HG02852 (cell line): ENCODE measurements around the gene CENPX.
"Not testable (repeated sequence)": the region's sequence is repeated elsewhere in the genome, so short reads cannot be mapped to it uniquely, and the experiment has no call there.

Experiments used
- ATAC-seq: cut with Tn5 transposase; IDR thresholded peaks from one replicate; pipeline ENCODE4 v1.9.1; 2021; ENCODE audit warnings: mild to moderate bottlenecking, moderate library complexity; ENCODE audit not compliant: unreplicated experiment

Gene CENPX

GRCh38 chr17:82041144-82041814 lies 18.6 kb upstream of the CENPX start:
- no peak for ATAC-seq

GRCh38 chr17:82039695-82040299 lies 17.1 kb upstream of the CENPX start:
- ATAC-seq: no peak

- not testable (repeated sequence) for ATAC-seq
Measured at GRCh38 chr17:82038796-82039409, 16.2 kb upstream of the CENPX start.

GRCh38 chr17:82037889-82038195 lies 15.2 kb upstream of the CENPX start:
- ATAC-seq: no peak

- peak; percentile 88 for ATAC-seq
Measured at GRCh38 chr17:82037092-82037888, 14.6 kb upstream of the CENPX start, which contains the start of gene DCXR. Gene DCXR, minus strand, starts transcription at chr17:82037697. Its CDS starts 15 bp downstream, at chr17:82037682.

- no peak for ATAC-seq
Measured at GRCh38 chr17:82036634-82037091, 14.0 kb upstream of the CENPX start.

- ATAC-seq: no peak
Measured at GRCh38 chr17:82035956-82036633, 13.4 kb upstream of the CENPX start.

- no peak for ATAC-seq
Measured at GRCh38 chr17:82035488-82035887, 12.8 kb upstream of the CENPX start.

- ATAC-seq: no peak
Measured at GRCh38 chr17:82034371-82035011, 11.8 kb upstream of the CENPX start.

GRCh38 chr17:82033359-82034085 lies 10.8 kb upstream of the CENPX start:
- no peak for ATAC-seq

- ATAC-seq: no peak
Measured at GRCh38 chr17:82031885-82032627, 9.4 kb upstream of the CENPX start.

- ATAC-seq: no peak
Measured at GRCh38 chr17:82031303-82031884, 8.7 kb upstream of the CENPX start, which contains the start of gene RAC3. Gene RAC3, plus strand, starts transcription at chr17:82031678. Its CDS starts 84 bp downstream, at chr17:82031762.

- peak; percentile 42 for ATAC-seq
Measured at GRCh38 chr17:82030470-82031302, 8.0 kb upstream of the CENPX start.

GRCh38 chr17:82029990-82030469 lies 7.4 kb upstream of the CENPX start:
- ATAC-seq: no peak

GRCh38 chr17:82029391-82029790 lies 6.7 kb upstream of the CENPX start:
- ATAC-seq: no peak

GRCh38 chr17:82028966-82029365 lies 6.3 kb upstream of the CENPX start:
- ATAC-seq: no peak

- ATAC-seq: no peak
Measured at GRCh38 chr17:82028246-82028645, 5.6 kb upstream of the CENPX start.
